ENCODE data around the gene L3MBTL3. TPM values are rescaled to one million over a fixed set of nuclear protein-coding genes. Genes with fewer than 3 reads are reported as not detected.

Gene L3MBTL3
- 19.7 and 20.8 TPM in 2 replicates for total RNA-seq
- long read RNA-seq, partial matches to known transcripts, result 3 of 3 reads
- long read RNA-seq, other reads (novel, unspliced or antisense), result 0 of 3 reads

DNA sequence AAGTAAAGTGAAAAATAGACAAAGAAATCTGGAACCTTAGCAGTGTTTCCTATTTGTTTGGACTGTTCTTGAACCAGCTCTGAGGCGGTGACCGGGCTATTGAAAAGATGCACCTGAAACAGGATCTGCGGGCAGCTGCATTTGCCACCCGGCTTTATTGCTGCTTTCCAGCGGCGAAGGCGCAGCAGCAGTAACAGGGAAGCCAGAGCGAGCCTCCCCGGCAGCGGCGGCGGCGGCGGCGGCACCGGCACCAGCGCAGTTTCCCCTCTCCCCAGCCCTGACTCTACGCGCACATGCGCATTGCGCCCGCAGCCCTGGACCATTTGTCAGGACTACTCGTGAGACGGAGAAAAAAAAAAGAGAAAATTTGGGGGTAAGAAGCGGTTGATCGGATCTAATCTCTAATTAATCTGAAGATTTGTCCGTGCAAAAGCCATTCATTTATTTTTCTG, at the start of gene L3MBTL3:
TSS of gene L3MBTL3 (plus strand) at position 290 of the 452 bp plus-strand sequence. CDS start 24,119 bp downstream, outside the sequence.
- Mint-ChIP-seq H3K4me1 (ENCODE audit: unreplicated experiment) (peaks cover 12% of the 10 kb centered on the region), H3K36me3 (ENCODE audit: unreplicated experiment) (no peaks in the 10 kb centered on the region), H3K27ac (ENCODE audit: unreplicated experiment) (peak within 1 kb of the TSS; percentile 98), H3K9me3 (ENCODE audit: unreplicated experiment) (no peaks in the 10 kb centered on the region), H3K4me3 (ENCODE audit: unreplicated experiment) (peak within 1 kb of the TSS; percentile 96), H3K27me3 (ENCODE audit: unreplicated experiment) (no peaks in the 10 kb centered on the region)
- DNase-seq (ENCODE audit: extremely low spot score, unreplicated experiment), result peak; percentile 96
- no peak for TF ChIP-seq CTCF (IDR thresholded peaks at IDR 0.05)

DNA sequence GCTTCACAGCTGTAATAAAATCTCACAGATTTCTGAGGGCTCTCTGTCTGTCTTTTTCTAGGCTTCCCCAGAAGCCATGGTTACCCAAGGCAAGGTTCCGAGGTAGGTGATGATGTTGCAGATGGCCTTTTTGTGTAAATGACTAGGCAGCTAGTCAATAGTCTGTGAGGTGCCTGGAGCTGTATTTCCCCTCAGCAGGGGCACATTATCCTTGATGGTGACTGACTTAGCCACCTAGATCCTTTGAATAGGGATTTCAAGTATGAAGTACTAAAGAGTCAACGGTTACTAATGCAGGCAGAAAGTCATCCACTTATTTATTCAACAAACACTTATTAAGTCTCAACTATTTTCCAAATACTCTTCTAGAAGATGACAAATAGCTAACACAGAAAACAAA, 49.3 kb upstream of the L3MBTL3 start:
- Mint-ChIP-seq H3K27me3 (ENCODE audit: unreplicated experiment) (peaks cover 22% of the 10 kb centered on the region), H3K36me3 (ENCODE audit: unreplicated experiment) (no peaks in the 10 kb centered on the region), H3K4me1 (ENCODE audit: unreplicated experiment) (peaks cover 13% of the 10 kb centered on the region), H3K4me3 (ENCODE audit: unreplicated experiment) (no peak overlapping the region), H3K9me3 (ENCODE audit: unreplicated experiment) (peaks cover 4% of the 10 kb centered on the region), H3K27ac (ENCODE audit: unreplicated experiment) (no peak overlapping the region)
- TF ChIP-seq CTCF (IDR thresholded peaks at IDR 0.05), result no peak
- no peak for DNase-seq (ENCODE audit: extremely low spot score, unreplicated experiment)

DNA sequence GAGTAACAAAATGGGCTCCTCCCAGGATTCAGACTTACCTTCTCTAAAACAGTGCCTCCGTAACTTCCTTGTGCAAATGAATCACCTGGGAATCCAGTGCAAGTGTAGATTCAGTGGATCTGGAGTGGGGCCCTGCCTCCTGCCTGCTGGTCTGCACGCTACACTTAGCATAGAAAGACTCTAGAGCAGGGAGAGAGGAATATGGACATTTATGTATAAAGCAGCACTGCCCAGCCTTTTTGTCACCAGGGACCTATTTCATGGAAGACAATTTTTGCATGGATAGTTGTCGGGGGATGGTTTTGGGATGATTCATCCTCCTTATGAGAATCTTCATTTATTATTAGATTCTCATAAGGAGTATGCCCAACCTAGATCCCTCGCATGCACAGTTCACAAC, 42.3 kb upstream of the L3MBTL3 start:
- Mint-ChIP-seq H3K9me3 (ENCODE audit: unreplicated experiment) (peaks cover 10% of the 10 kb centered on the region), H3K4me3 (ENCODE audit: unreplicated experiment) (no peak overlapping the region), H3K27ac (ENCODE audit: unreplicated experiment) (no peak overlapping the region), H3K27me3 (ENCODE audit: unreplicated experiment) (peaks cover 8% of the 10 kb centered on the region), H3K36me3 (ENCODE audit: unreplicated experiment) (no peaks in the 10 kb centered on the region), H3K4me1 (ENCODE audit: unreplicated experiment) (no peaks in the 10 kb centered on the region)
- TF ChIP-seq CTCF (IDR thresholded peaks at IDR 0.05), result no peak
- no peak for DNase-seq (ENCODE audit: extremely low spot score, unreplicated experiment)

DNA sequence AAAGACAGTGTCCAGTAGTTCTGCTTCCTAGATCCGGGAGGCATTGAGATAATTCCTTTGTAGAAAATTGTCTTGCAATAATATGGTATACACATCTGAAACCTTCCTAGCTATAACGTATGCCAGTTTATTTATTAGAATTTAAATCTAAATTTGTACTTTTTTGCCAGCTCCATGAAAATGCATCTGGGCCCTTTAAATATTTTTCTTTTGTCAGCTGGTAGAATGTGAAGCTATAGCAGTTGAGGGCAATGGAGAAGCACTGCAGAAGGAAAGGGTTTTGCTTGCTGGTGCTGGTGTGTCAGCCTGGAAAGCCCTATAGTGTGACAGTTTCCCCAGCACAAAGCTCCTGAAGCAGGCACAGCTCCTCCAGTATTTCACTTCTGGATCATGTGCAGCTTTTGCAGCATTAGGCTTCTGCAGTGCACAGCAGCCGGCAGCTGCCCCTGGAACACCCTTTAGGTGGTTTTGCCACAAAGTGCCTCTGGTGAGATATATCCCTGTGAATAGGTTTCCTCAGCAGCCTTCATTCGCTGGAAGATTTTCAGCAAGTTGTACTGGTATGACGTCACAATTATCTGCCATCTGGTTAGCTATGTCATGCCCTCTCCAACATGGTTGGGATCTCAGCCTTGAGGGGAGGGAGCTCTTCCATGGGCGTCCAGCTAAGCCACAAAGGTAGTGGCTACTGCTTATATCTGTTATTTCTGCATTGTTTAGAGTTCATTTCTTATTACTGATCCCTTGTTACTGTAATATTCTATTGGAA, 40.0 kb upstream of the L3MBTL3 start:
- DNase-seq (ENCODE audit: extremely low spot score, unreplicated experiment), result no peak
- H3K27ac Mint-ChIP-seq (ENCODE audit: unreplicated experiment), result no peak overlapping the region
- no peaks in the 10 kb centered on the region for H3K4me1 Mint-ChIP-seq (ENCODE audit: unreplicated experiment)
- H3K9me3 Mint-ChIP-seq (ENCODE audit: unreplicated experiment), result peaks cover 10% of the 10 kb centered on the region
- H3K4me3 Mint-ChIP-seq (ENCODE audit: unreplicated experiment), result no peak overlapping the region
- TF ChIP-seq CTCF (IDR thresholded peaks at IDR 0.05), result no peak
- peaks cover 7% of the 10 kb centered on the region for H3K27me3 Mint-ChIP-seq (ENCODE audit: unreplicated experiment)
- no peaks in the 10 kb centered on the region for H3K36me3 Mint-ChIP-seq (ENCODE audit: unreplicated experiment)

DNA sequence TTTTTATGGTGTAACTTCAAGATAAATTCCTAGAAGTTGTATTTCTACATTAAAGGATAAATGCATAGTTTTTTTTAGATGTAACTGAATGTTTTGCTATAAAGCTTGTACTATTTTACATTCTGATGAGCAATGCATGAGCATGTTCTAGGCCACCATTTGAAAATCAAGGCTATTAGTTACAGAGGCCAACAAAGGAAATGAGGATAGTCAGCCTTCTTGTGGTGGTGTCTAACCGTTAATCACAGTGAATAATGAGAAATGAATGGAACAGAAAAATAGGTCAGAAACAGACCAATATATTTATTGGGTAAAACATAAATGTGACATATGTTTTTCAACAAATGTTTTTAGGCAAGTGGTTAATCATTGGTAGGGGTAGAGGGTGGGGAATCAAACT, 37.6 kb upstream of the L3MBTL3 start:
- peaks cover 14% of the 10 kb centered on the region for H3K27me3 Mint-ChIP-seq (ENCODE audit: unreplicated experiment)
- TF ChIP-seq CTCF (IDR thresholded peaks at IDR 0.05), result no peak
- no peak for DNase-seq (ENCODE audit: extremely low spot score, unreplicated experiment)
- H3K4me1 Mint-ChIP-seq (ENCODE audit: unreplicated experiment), result no peaks in the 10 kb centered on the region
- no peak overlapping the region for H3K27ac Mint-ChIP-seq (ENCODE audit: unreplicated experiment)
- H3K9me3 Mint-ChIP-seq (ENCODE audit: unreplicated experiment), result peaks cover 10% of the 10 kb centered on the region
- H3K4me3 Mint-ChIP-seq (ENCODE audit: unreplicated experiment), result no peak overlapping the region
- H3K36me3 Mint-ChIP-seq (ENCODE audit: unreplicated experiment), result no peaks in the 10 kb centered on the region
